OCI-LY7 (cell line): ENCODE measurements around the gene NRCAM. TPM values are rescaled to one million over a fixed set of nuclear protein-coding genes. Genes with fewer than 3 reads are reported as not detected.

ENCODE experiments used
- BruUV-seq: library from RNA; stranded (reverse); fragments of 400-500 nt; replicated peaks from 2 replicates; lab custom pipeline; 2021; lab: Mats Ljungman, UMichigan
- CTCF ChIA-PET: fragments of 300-600 bp; sonication (Branson Sonifier 250); formaldehyde crosslinking; loops from one replicate; lab custom pipeline; 2022; ENCODE audit warnings: antibody characterized with exemption; ENCODE audit not compliant: unreplicated experiment; lab: Charles Lee
- POLR2A ChIA-PET: fragments of 300-600 bp; sonication (Branson Sonifier 250); formaldehyde crosslinking; loops from one replicate; lab custom pipeline; 2022; ENCODE audit warnings: antibody characterized with exemption; lab: Charles Lee
- DNase-seq: peaks from one replicate; pipeline ENCODE4 v3.0.0-alpha.2; 2015; ENCODE audit warnings: low spot score
- H2AFZ ChIP-seq: fragments of 200-600 bp; sonication (generic), shearing (Covaris generic); 2 replicates; pipeline ENCODE4 v1.6.1; 2014; ENCODE audit warnings: mild to moderate bottlenecking, antibody characterized with exemption, low read length, moderate library complexity
- H3K27ac ChIP-seq: fragments of 200-600 bp; sonication (generic); 2 replicates; pipeline ENCODE4 v1.5.1; 2014; ENCODE audit warnings: mixed run types, low read depth, mild to moderate bottlenecking, moderate library complexity, low read length, inconsistent platforms; ENCODE audit not compliant: poor library complexity, severe bottlenecking
- H3K36me3 ChIP-seq: fragments of 200-600 bp; sonication (generic); 2 replicates; pipeline ENCODE4 v1.6.1; 2014; ENCODE audit warnings: mild to moderate bottlenecking, antibody characterized with exemption, low read length, moderate library complexity, mixed read lengths; ENCODE audit not compliant: insufficient read depth
- H3K4me1 ChIP-seq: fragments of 200-600 bp; sonication (generic); 2 replicates; pipeline ENCODE4 v1.5.1; 2014; ENCODE audit warnings: mild to moderate bottlenecking, low read length; ENCODE audit not compliant: insufficient read depth, poor library complexity, severe bottlenecking
- H3K4me2 ChIP-seq: fragments of 200-600 bp; sonication (generic); 2 replicates; pipeline ENCODE4 v1.6.1; 2014; ENCODE audit warnings: mild to moderate bottlenecking, low read length
- H3K4me3 ChIP-seq: fragments of 200-600 bp; sonication (generic); 2 replicates; pipeline ENCODE4 v1.5.1; 2014; ENCODE audit warnings: mild to moderate bottlenecking, low read depth, low read length; ENCODE audit not compliant: poor library complexity, severe bottlenecking
- H3K79me2 ChIP-seq: fragments of 200-600 bp; sonication (generic); 2 replicates; pipeline ENCODE4 v1.6.1; 2016; ENCODE audit warnings: low read depth, mild to moderate bottlenecking, low read length, moderate library complexity, mixed read lengths; ENCODE audit not compliant: insufficient read depth
- H3K9me2 ChIP-seq: fragments of 200-600 bp; sonication (generic); 2 replicates; pipeline ENCODE4 v1.6.1; 2016; ENCODE audit warnings: mild to moderate bottlenecking, low read length, mixed read lengths; ENCODE audit not compliant: insufficient read depth
- H3K9me3 ChIP-seq: fragments of 200-600 bp; sonication (generic); 2 replicates; pipeline ENCODE4 v1.6.1; 2014; ENCODE audit warnings: mild to moderate bottlenecking, mixed run types, low read length, mixed read lengths
- H4K20me1 ChIP-seq: fragments of 200-600 bp; sonication (generic); 2 replicates; pipeline ENCODE4 v1.6.1; 2014; ENCODE audit warnings: mild to moderate bottlenecking, antibody characterized with exemption, low read length, moderate library complexity, mixed read lengths; ENCODE audit not compliant: insufficient read depth
- CTCF ChIP-seq: fragments of 200-600 bp; sonication (generic); conservative IDR thresholded peaks from 2 replicates; pipeline ENCODE4 v1.5.1; 2014; ENCODE audit warnings: mild to moderate bottlenecking, antibody characterized with exemption, low read length, moderate library complexity, mixed read lengths
- EZH2phosphoT487 ChIP-seq: fragments of 200-600 bp; sonication (generic); IDR thresholded peaks from 2 replicates; pipeline ENCODE4 v1.6.1; 2018; ENCODE audit warnings: low read depth, borderline replicate concordance, mild to moderate bottlenecking, mixed run types, antibody characterized with exemption, low read length, moderate library complexity, mixed read lengths
- intact Hi-C: fragments of 100-400 bp; cut with micrococcal nuclease; formaldehyde crosslinking; loops from one replicate; pipeline ENCODE4 v1.10.0; 2022; ENCODE audit not compliant: unreplicated experiment
- total RNA-seq, 2 experiments: library from RNA; depleted of rRNA in 1 of 2; stranded (reverse); fragments of >200 nt in 1 of 2; shearing (Covaris generic) in 1 of 2; gene quantifications; 2 replicates each; pipeline ENCODE4 v1.2.3, GENCODE V29; 2014 to 2022

NRCAM gene
- total RNA-seq, 2 experiments from 2014 or later = not detected

- DNase-seq = no peak
- POLR2A ChIA-PET = interaction anchor here (0.6 kb wide), 1 partner anchor 39 kb away, joined by 3 read pairs; no protein-coding TSS in a partner anchor
- BruUV-seq = no TSS peak
These were observed 207.8 kb downstream of the NRCAM start for GRCh38 chr7:108248418-108248817.

GRCh38 chr7:108247614-108248013 lies 208.6 kb downstream of the NRCAM start:
- H3K4me1 ChIP-seq = no peaks in the 10 kb centered on the region
- no peaks in the 10 kb centered on the region for H4K20me1 ChIP-seq
- H2AFZ ChIP-seq = no peak overlapping the region
- no peak overlapping the region for H3K4me2 ChIP-seq
- H3K4me3 ChIP-seq = no peak overlapping the region
- no peaks in the 10 kb centered on the region for H3K9me3 ChIP-seq
- intact Hi-C loops = no loop called here
- POLR2A ChIA-PET = no interaction called here
- H3K9me2 ChIP-seq = no peaks in the 10 kb centered on the region
- no TSS peak for BruUV-seq
- TF ChIP-seq CTCF = no peak
- TF ChIP-seq EZH2phosphoT487 = no peak
- no peak for DNase-seq
- H3K79me2 ChIP-seq = no peaks in the 10 kb centered on the region
- H3K36me3 ChIP-seq = no peaks in the 10 kb centered on the region
- H3K27ac ChIP-seq = no peak overlapping the region
- CTCF ChIA-PET = no interaction called here

More at GRCh38 chr7:108248418-108248817, 207.8 kb downstream of the NRCAM start:
- Histone ChIP-seq H3K4me1 (no peaks in the 10 kb centered on the region), H3K9me2 (no peaks in the 10 kb centered on the region), H3K4me2 (no peak overlapping the region), H3K36me3 (no peaks in the 10 kb centered on the region), H3K9me3 (no peaks in the 10 kb centered on the region), H4K20me1 (no peaks in the 10 kb centered on the region), H3K4me3 (no peak overlapping the region), H3K27ac (no peak overlapping the region), H3K79me2 (no peaks in the 10 kb centered on the region), H2AFZ (no peak overlapping the region)
- TF ChIP-seq CTCF (no peak), EZH2phosphoT487 (no peak)
- intact Hi-C loops = no loop called here
- CTCF ChIA-PET = no interaction called here

GRCh38 chr7:108246227-108246837 lies 209.9 kb downstream of the NRCAM start:
- Histone ChIP-seq H3K4me3 (no peak overlapping the region), H3K4me1 (no peaks in the 10 kb centered on the region), H3K27ac (no peak overlapping the region), H3K9me2 (no peaks in the 10 kb centered on the region), H3K4me2 (no peak overlapping the region), H3K9me3 (no peaks in the 10 kb centered on the region), H3K79me2 (no peaks in the 10 kb centered on the region), H3K36me3 (no peaks in the 10 kb centered on the region), H4K20me1 (no peaks in the 10 kb centered on the region), H2AFZ (no peak overlapping the region)
- POLR2A ChIA-PET = no interaction called here
- no TSS peak for BruUV-seq
- intact Hi-C loops = no loop called here
- no peak for DNase-seq
- no peak for TF ChIP-seq CTCF
- no peak for TF ChIP-seq EZH2phosphoT487
- CTCF ChIA-PET = no interaction called here
